ENCODE results near the gene RIN2.

DNA sequence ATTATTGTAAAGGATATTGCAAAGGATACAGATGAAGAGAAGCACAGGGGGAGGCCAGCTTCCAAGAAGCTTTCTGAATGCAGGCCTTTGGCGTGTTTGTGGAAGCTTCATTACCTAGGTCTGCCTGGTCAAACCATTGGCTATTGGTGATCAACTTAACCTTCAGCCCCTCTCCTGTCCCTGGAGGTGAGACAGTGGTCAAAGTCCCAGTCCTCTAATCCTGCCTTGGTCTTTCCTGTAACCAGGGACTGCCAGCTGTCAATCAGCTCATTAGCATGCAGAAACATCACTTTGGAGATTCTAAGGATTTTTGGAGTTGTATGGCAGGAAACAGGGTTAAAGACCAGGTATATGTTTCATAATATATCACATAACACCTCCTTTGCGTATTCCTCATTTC is 13.0 kb downstream of the RIN2 start:
- TF ChIP-seq, protein P1, sequence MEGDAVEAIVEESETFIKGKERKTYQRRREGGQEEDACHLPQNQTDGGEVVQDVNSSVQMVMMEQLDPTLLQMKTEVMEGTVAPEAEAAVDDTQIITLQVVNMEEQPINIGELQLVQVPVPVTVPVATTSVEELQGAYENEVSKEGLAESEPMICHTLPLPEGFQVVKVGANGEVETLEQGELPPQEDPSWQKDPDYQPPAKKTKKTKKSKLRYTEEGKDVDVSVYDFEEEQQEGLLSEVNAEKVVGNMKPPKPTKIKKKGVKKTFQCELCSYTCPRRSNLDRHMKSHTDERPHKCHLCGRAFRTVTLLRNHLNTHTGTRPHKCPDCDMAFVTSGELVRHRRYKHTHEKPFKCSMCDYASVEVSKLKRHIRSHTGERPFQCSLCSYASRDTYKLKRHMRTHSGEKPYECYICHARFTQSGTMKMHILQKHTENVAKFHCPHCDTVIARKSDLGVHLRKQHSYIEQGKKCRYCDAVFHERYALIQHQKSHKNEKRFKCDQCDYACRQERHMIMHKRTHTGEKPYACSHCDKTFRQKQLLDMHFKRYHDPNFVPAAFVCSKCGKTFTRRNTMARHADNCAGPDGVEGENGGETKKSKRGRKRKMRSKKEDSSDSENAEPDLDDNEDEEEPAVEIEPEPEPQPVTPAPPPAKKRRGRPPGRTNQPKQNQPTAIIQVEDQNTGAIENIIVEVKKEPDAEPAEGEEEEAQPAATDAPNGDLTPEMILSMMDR (IDR thresholded peaks at IDR 0.05; ENCODE audit: insufficient read depth, low read depth, low read length): no peak
- no peak for TF ChIP-seq EZH2 (IDR thresholded peaks at IDR 0.05; ENCODE audit: insufficient read depth, low read length)

All from astrocyte (in vitro differentiated cells and primary cell).